T-cell (primary cell): Measurements from ENCODE around the gene CREBRF. TPM values are rescaled to one million over a fixed set of nuclear protein-coding genes. Genes with fewer than 3 reads are reported as not detected.
"Not testable (repeated sequence)": the region's sequence is repeated elsewhere in the genome, so short reads cannot be mapped to it uniquely, and the experiment has no call there.

ENCODE experiments used
- ATAC-seq, 4 experiments: fragments of 200-7000 bp in 3 of 4; fragments of 150-1000 bp in 1 of 4; cut with Tn5 transposase; replicated peaks in 1 of 4; 1 replicate in 3 of 4; 2 replicates in 1 of 4; pipeline ENCODE4 v1.10.0; 2021; ENCODE audit warnings: moderate library complexity in 3 of 4, mild to moderate bottlenecking in 2 of 4, moderate number of reproducible peaks in 1 of 4
- CTCF ChIA-PET, 2 donors: fragments of 300-600 bp; sonication (Branson Sonifier 250); formaldehyde crosslinking; loops; one replicate each; lab custom pipeline; 2022; ENCODE audit warnings: antibody characterized with exemption in 2 of 2; lab: Charles Lee
- POLR2A ChIA-PET, 2 donors: fragments of 300-600 bp; sonication (Branson Sonifier 250); formaldehyde crosslinking; loops; one replicate each; lab custom pipeline; 2022; ENCODE audit warnings: antibody characterized with exemption in 2 of 2; lab: Charles Lee
- DNase-seq, 35 experiments: peaks; one replicate each; pipeline versions ENCODE4 v3.0.0 to v3.0.0-alpha.2; 2013 to 2023
- H3K27ac ChIP-seq: one replicate; pipeline ENCODE4 v1.5.1; 2013; ENCODE audit warnings: low read length
- H3K27me3 ChIP-seq, 2 experiments: replicated peaks in 1 of 2; 1 replicate in 1 of 2; 2 replicates in 1 of 2; pipeline versions ENCODE4 v1.6.1 to v1.7.0; 2013; ENCODE audit warnings: low read length in 1 of 2, mixed read lengths in 1 of 2; ENCODE audit not compliant: control insufficient read depth in 2 of 2, insufficient read depth in 2 of 2; ENCODE audit errors: extremely low read depth in 1 of 2
- H3K36me3 ChIP-seq, 2 donors: 1 replicate in 1 of 2; 2 replicates in 1 of 2; pipeline versions ENCODE4 v1.6.1 to v1.7.0; 2013; ENCODE audit warnings: low read length in 1 of 2; ENCODE audit not compliant: control insufficient read depth in 2 of 2, insufficient read depth in 1 of 2; ENCODE audit errors: extremely low read depth in 1 of 2
- H3K4me1 ChIP-seq, 2 experiments: 1 replicate in 1 of 2; 2 replicates in 1 of 2; pipeline versions ENCODE4 v1.6.1 to v1.7.0; 2013; ENCODE audit warnings: low read length in 2 of 2, mixed read lengths in 1 of 2; ENCODE audit not compliant: insufficient read depth in 2 of 2, control insufficient read depth in 1 of 2; ENCODE audit errors: extremely low read depth in 1 of 2
- H3K4me3 ChIP-seq, 2 donors: 1 replicate in 1 of 2; 2 replicates in 1 of 2; pipeline versions ENCODE4 v1.5.1 to v1.7.0; 2013; ENCODE audit warnings: mild to moderate bottlenecking in 2 of 2, low read length in 1 of 2, moderate library complexity in 1 of 2; ENCODE audit not compliant: control insufficient read depth in 1 of 2; ENCODE audit errors: extremely low read depth in 1 of 2
- H3K9me3 ChIP-seq: 2 replicates; pipeline ENCODE4 v1.7.0; 2013
- H3K27ac Mint-ChIP-seq, 2 donors: one replicate each; pipeline ENCODE4 v1.8.0; 2020 to 2021; ENCODE audit warnings: mild to moderate bottlenecking in 2 of 2, mixed read lengths in 2 of 2
- H3K27me3 Mint-ChIP-seq, 2 donors: one replicate each; pipeline ENCODE4 v1.8.0; 2021 to 2022; ENCODE audit warnings: mixed read lengths in 2 of 2
- H3K36me3 Mint-ChIP-seq: one replicate; pipeline ENCODE4 v1.8.0; 2021; ENCODE audit warnings: mixed read lengths
- H3K4me1 Mint-ChIP-seq, 3 donors: one replicate each; pipeline ENCODE4 v1.8.0; 2020 to 2022; ENCODE audit warnings: mixed read lengths in 3 of 3, mild to moderate bottlenecking in 1 of 3
- H3K4me3 Mint-ChIP-seq, 3 donors: one replicate each; pipeline ENCODE4 v1.8.0; 2020 to 2022; ENCODE audit warnings: mild to moderate bottlenecking in 3 of 3, mixed read lengths in 3 of 3, moderate library complexity in 3 of 3
- H3K9me3 Mint-ChIP-seq, 3 donors: one replicate each; pipeline ENCODE4 v1.8.0; 2020 to 2022; ENCODE audit warnings: mixed read lengths in 3 of 3
- WGBS: methylation state at CpG from one replicate; pipeline ENCODE4 v1.1.5; 2013; ENCODE audit warnings: missing lambda C conversion rate; ENCODE audit not compliant: insufficient coverage; 5-methylcytosine and 5-hydroxymethylcytosine counted together
- total RNA-seq, 35 experiments: library from RNA in 6 of 35; stranded (reverse) in 6 of 35; fragments of 120-200 nt in 1 of 35; gene quantifications; one replicate each; pipeline versions ENCODE4 v1.2.1 to v1.2.4 and lab custom pipeline; 2013 to 2026

Gene CREBRF
- total RNA-seq, 5 donors from 2014 or later (not counting 1 experiment from before 2014, with no cell fraction given), result 77.8 to 94.7 (median 89.7) TPM

DNA sequence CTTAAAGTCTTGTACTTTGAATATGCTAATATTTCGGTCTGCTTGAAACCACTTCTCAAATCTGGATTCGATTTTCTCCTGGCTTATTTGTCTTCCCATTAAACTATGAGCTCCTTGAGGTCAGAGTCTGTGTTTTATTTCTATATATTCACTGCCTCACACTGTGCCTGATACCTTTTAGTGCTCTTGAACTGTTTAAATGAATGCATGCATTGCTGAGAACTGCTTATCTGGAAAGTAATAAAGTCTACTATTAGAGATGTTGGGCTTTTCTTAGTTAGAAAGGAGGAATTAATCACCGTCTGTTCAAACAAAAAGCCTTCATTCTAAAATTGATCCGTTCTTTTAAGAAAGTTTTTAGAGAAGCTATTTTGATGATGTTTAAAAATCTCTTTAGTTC, 6.0 kb downstream of the CREBRF start:
- H3K9me3 Mint-ChIP-seq, result no peaks in the 10 kb centered on the region
- H3K4me1 ChIP-seq, result peaks cover 18 to 45% of the 10 kb centered on the region in 2 experiments
- no peak overlapping the region for H3K4me3 Mint-ChIP-seq
- ChIA-PET CTCF (no interaction called here), POLR2A (interaction anchor here in 1 of 2 donors (0.6 to 1.0 kb wide), 2 partner anchors 64 to 290 kb away, joined by 3 to 7 read pairs; no protein-coding TSS in a partner anchor)
- H3K9me3 ChIP-seq, result no peaks in the 10 kb centered on the region
- no peaks in the 10 kb centered on the region for H3K27me3 ChIP-seq
- H3K27ac ChIP-seq, result peak overlapping the region; percentile 9
- ATAC-seq (no peak), DNase-seq (no peak)
- no peak overlapping the region for H3K4me3 ChIP-seq
- no CpG with 5 or more reads among the region's 4 CpGs for WGBS
- H3K36me3 Mint-ChIP-seq, result peaks cover 10% of the 10 kb centered on the region
- peak overlapping the region; percentile 0 to 52 for H3K27ac Mint-ChIP-seq
- H3K4me1 Mint-ChIP-seq, result peaks cover 63 to 80% (median 74%) of the 10 kb centered on the region in 3 donors
- H3K36me3 ChIP-seq, result peaks cover 0 to 10% of the 10 kb centered on the region in 2 donors
- H3K27me3 Mint-ChIP-seq, result no peaks in the 10 kb centered on the region

DNA sequence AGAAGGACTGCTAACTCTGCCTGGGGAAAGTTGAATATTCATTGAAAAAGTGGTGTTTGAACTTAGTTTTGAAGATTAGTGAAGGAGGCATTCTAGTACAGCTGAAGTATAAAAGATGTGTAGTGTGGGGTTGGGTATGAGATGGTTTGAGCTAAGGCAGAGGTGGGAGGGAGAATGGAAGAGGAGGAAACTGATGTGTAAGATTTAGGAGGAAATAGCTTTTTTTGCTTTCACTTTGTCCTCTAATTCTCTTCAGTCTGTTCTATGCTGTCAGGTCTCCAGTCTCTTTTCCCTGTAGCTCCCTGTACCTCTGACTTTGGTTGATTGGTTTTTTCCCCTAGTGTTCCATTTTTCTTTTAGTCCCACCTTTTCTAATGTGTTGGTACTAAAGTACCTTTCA, 9.0 kb downstream of the CREBRF start:
- DNase-seq, result peak in 1 of 35 experiments; percentile 18
- Mint-ChIP-seq H3K4me1 (peaks cover 83 to 84% (median 83%) of the 10 kb centered on the region in 3 donors), H3K27ac (peak overlapping the region; percentile 57 to 74), H3K27me3 (no peaks in the 10 kb centered on the region), H3K9me3 (no peaks in the 10 kb centered on the region), H3K36me3 (peaks cover 20% of the 10 kb centered on the region), H3K4me3 (peak overlapping the region; percentile 35 to 74 (median 55))
- no peaks in the 10 kb centered on the region for H3K9me3 ChIP-seq
- ChIA-PET CTCF (interaction anchor here in 1 of 2 donors (0.6 to 0.8 kb wide), 3 partner anchors 26 to 825 kb away, joined by 3 to 4 read pairs (median 4); no protein-coding TSS in a partner anchor), POLR2A (interaction anchor here (0.6 to 0.7 kb wide), 4 partner anchors 11 to 300 kb away, joined by 3 to 8 read pairs (median 4); no protein-coding TSS in a partner anchor)
- H3K4me1 ChIP-seq, result peaks cover 5 to 28% of the 10 kb centered on the region in 2 experiments
- H3K27me3 ChIP-seq, result no peaks in the 10 kb centered on the region
- H3K27ac ChIP-seq, result peak overlapping the region; percentile 28
- peak; percentile 53 to 65 (median 55) for ATAC-seq
- peaks cover 0 to 6% of the 10 kb centered on the region in 2 donors for H3K36me3 ChIP-seq
- no peak overlapping the region for H3K4me3 ChIP-seq

DNA sequence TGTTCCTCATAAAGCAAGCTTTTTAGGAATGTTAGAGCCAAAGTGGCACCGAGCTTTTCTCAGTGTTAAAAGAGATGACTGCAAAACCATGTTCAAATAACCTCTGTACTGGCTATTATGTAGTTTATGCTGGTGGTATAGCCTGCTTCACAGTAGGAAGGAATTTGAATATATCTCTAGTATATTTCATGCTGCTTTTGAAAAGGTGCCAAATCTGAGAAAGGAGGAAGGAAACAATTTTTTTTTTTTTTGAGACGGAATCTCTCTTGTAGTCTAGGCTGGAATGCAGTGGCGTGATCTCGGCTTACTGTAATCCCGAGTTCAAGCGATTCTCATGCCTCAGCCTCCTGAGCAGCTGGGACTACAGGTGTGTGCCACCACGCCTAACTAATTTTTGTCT, 13.5 kb downstream of the CREBRF start:
- H3K4me1 Mint-ChIP-seq, result peaks cover 71 to 78% (median 75%) of the 10 kb centered on the region in 3 donors
- Histone ChIP-seq H3K4me3 (no peak overlapping the region), H3K27me3 (no peaks in the 10 kb centered on the region), H3K9me3 (no peaks in the 10 kb centered on the region), H3K4me1 (peaks cover 5 to 16% of the 10 kb centered on the region in 2 experiments), H3K27ac (no peak overlapping the region), H3K36me3 (peaks cover 0 to 3% of the 10 kb centered on the region in 2 donors)
- WGBS, result 75% methylated on average over 6 of the region's 7 CpGs
- POLR2A ChIA-PET, result interaction anchor here (0.6 to 0.7 kb wide), 3 partner anchors 9 to 68 kb away, joined by 3 to 7 read pairs (median 5); no protein-coding TSS in a partner anchor
- peak overlapping the region in 1 of 2 donors; percentile 39 for H3K27ac Mint-ChIP-seq
- H3K27me3 Mint-ChIP-seq, result no peaks in the 10 kb centered on the region
- no peak for DNase-seq
- CTCF ChIA-PET, result no interaction called here
- no peaks in the 10 kb centered on the region for H3K9me3 Mint-ChIP-seq
- ATAC-seq, result peak in 1 of 4 experiments; percentile 28
- peaks cover 20% of the 10 kb centered on the region for H3K36me3 Mint-ChIP-seq
- H3K4me3 Mint-ChIP-seq, result peak overlapping the region in 2 of 3 donors; percentile 13 to 48

DNA sequence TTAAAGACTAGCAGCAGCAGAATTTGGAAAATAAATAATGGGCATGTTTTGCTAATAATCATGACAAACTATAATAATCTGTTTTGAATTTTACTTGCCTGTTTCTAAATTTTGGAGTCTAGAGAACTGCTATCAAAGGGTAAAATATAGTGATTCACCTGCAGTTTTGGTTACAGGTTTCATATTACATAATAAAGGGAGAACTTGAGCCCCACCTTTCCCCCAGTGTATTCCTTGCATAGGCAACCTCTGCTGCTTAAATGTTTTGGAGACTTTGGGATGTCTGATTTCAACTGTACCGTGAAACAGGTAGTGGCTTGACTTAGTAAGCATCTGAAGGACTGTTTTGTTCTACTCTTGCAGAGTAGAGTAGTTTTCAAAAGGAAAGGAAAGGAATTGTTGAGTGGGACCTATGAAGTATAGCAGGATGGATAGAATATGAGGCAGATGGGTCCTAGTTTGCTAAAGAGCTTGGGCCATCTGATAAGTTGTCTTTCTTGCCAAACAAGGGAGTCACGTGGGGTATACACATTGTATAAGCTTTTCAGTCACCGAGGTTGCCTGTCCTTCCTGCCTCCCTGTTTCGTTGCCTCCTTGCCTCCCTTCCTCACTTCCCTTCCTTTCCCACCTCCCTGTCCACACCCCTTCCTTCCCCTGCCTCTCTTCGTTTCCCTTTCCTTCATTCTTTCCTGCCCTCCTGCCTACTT, 19.1 kb downstream of the CREBRF start:
- H3K4me3 ChIP-seq, result no peak overlapping the region
- H3K36me3 ChIP-seq, result peaks cover 0 to 3% of the 10 kb centered on the region in 2 donors
- ChIA-PET POLR2A (interaction anchor here in 1 of 2 donors (0.7 kb wide), 1 partner anchor 403 kb away, joined by 3 read pairs; no protein-coding TSS in a partner anchor), CTCF (no interaction called here)
- ATAC-seq (no peak), DNase-seq (no peak)
- no peaks in the 10 kb centered on the region for H3K9me3 ChIP-seq
- Mint-ChIP-seq H3K4me1 (peaks cover 61 to 65% (median 64%) of the 10 kb centered on the region in 3 donors), H3K27me3 (no peaks in the 10 kb centered on the region), H3K4me3 (no peak overlapping the region), H3K27ac (no peak overlapping the region), H3K36me3 (peaks cover 27% of the 10 kb centered on the region), H3K9me3 (peaks cover 0 to 3% (median 0%) of the 10 kb centered on the region in 3 donors)
- WGBS, result no CpG with 5 or more reads among the region's 5 CpGs
- H3K27ac ChIP-seq, result no peak overlapping the region
- no peaks in the 10 kb centered on the region for H3K27me3 ChIP-seq
- H3K4me1 ChIP-seq, result peaks cover 0 to 6% of the 10 kb centered on the region in 2 experiments

DNA sequence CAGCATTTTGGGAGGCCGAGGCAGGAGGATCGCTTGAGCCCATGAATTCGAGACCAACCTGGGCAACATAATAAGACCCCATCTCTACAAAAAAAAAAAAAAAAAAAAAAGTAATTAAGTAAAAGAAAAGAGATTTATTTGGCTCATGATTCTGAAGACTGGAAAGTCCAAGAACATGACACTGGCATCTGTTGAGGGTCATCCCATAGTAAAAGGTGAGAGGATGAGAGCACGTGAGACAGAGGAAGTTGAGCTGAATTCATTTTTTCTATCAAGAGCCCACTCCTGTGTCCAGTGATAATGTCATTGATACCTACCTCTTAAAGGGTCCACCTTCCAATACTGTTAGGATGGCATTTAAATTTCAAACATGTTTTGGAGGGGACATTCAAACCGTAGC, 19.8 kb downstream of the CREBRF start:
- Histone ChIP-seq H3K27ac (no peak overlapping the region), H3K36me3 (peaks cover 3 to 6% of the 10 kb centered on the region in 2 donors), H3K4me3 (no peak overlapping the region), H3K27me3 (no peaks in the 10 kb centered on the region), H3K9me3 (no peaks in the 10 kb centered on the region), H3K4me1 (peaks cover 0 to 6% of the 10 kb centered on the region in 2 experiments)
- ChIA-PET POLR2A (interaction anchor here in 1 of 2 donors (0.6 to 0.7 kb wide), 2 partner anchors 11 to 403 kb away, joined by 3 to 4 read pairs; no protein-coding TSS in a partner anchor), CTCF (no interaction called here)
- no peaks in the 10 kb centered on the region for H3K27me3 Mint-ChIP-seq
- peaks cover 60 to 63% (median 63%) of the 10 kb centered on the region in 3 donors for H3K4me1 Mint-ChIP-seq
- ATAC-seq, result no peak
- no CpG with 5 or more reads among the region's 5 CpGs for WGBS
- H3K27ac Mint-ChIP-seq, result no peak overlapping the region
- H3K36me3 Mint-ChIP-seq, result peaks cover 31% of the 10 kb centered on the region
- peaks cover 0 to 3% (median 0%) of the 10 kb centered on the region in 3 donors for H3K9me3 Mint-ChIP-seq
- no peak overlapping the region for H3K4me3 Mint-ChIP-seq
- no peak for DNase-seq

DNA sequence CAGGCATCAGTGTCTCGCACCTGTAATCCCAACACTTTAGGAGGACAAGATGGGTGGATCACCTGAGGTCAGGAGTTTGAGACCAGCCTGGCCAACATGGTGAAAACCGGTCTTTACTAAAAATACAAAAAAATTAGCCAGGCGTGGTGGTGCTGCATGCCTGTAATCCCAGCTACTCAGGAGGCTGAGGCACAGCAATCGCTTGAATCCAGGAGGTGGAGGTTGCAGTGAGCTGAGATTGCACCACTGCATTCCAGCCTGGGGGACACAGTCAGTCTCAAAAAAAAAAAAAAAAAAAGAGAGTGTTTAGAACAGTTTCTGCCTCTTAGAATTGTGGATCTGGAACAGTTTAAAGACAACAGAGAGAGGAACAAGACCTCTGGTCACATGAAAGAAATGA, 20.3 kb downstream of the CREBRF start:
- CTCF ChIA-PET, H3K4me3 ChIP-seq, H3K27ac Mint-ChIP-seq, ATAC-seq, H3K27me3 Mint-ChIP-seq, H3K4me1 ChIP-seq, DNase-seq, H3K4me3 Mint-ChIP-seq, H3K9me3 Mint-ChIP-seq, H3K9me3 ChIP-seq, H3K27me3 ChIP-seq, H3K27ac ChIP-seq: not testable (repeated sequence)
- WGBS, result 100% methylated on average over 1 of the region's 4 CpGs
- H3K4me1 Mint-ChIP-seq, result peaks cover 59 to 65% (median 62%) of the 10 kb centered on the region in 3 donors
- peaks cover 3 to 11% of the 10 kb centered on the region in 2 donors for H3K36me3 ChIP-seq
- peaks cover 36% of the 10 kb centered on the region for H3K36me3 Mint-ChIP-seq
- POLR2A ChIA-PET, result interaction anchor here in 1 of 2 donors (0.6 kb wide), 1 partner anchor 11 kb away, joined by 4 read pairs; no protein-coding TSS in a partner anchor
